Suprapubic skin (tissue), 4 donors: ENCODE results near the gene NBEAL1. TPM values are rescaled to one million over a fixed set of nuclear protein-coding genes. Genes with fewer than 3 reads are reported as not detected.

Experiments used
- DNase-seq, 2 donors: peaks; one replicate each; pipeline ENCODE4 v3.0.0-alpha.2; 2019; ENCODE audit warnings: low spot score in 2 of 2
- H3K27ac ChIP-seq: fragments of 200-600 bp; sonication (generic); one replicate; pipeline ENCODE4 v1.5.1; 2019
- H3K27me3 ChIP-seq: fragments of 200-600 bp; sonication (generic); one replicate; pipeline ENCODE4 v1.5.1; 2019
- H3K36me3 ChIP-seq: fragments of 200-600 bp; sonication (generic); one replicate; pipeline ENCODE4 v1.5.1; 2019
- H3K4me1 ChIP-seq: fragments of 200-600 bp; sonication (generic); one replicate; pipeline ENCODE4 v1.5.1; 2019
- H3K4me3 ChIP-seq: fragments of 200-600 bp; sonication (generic); one replicate; pipeline ENCODE4 v1.5.1; 2019; ENCODE audit warnings: mild to moderate bottlenecking
- H3K9me3 ChIP-seq: fragments of 200-600 bp; sonication (generic); one replicate; pipeline ENCODE4 v1.5.1; 2019
- EP300 ChIP-seq: sonication (generic); formaldehyde crosslinking; IDR thresholded peaks from one replicate; pipeline ENCODE4 v1.6.1; 2017; ENCODE audit warnings: antibody characterized with exemption
- POLR2A ChIP-seq, 2 donors: fragments of 450-650 bp; IDR thresholded peaks; one replicate each; pipeline ENCODE4 v1.6.1; 2017; ENCODE audit warnings: antibody characterized with exemption in 2 of 2, mild to moderate bottlenecking in 2 of 2, moderate library complexity in 2 of 2
- POLR2AphosphoS5 ChIP-seq, 3 donors: sonication (generic); formaldehyde crosslinking; IDR thresholded peaks; one replicate each; pipeline ENCODE4 v1.6.1; 2017; ENCODE audit warnings: antibody characterized with exemption in 3 of 3
- WGBS: methylation state at CpG from one replicate; pipeline ENCODE4 v1.1.5; 2018; 5-methylcytosine and 5-hydroxymethylcytosine counted together
- total RNA-seq, 4 donors: library from RNA; depleted of rRNA; stranded (reverse); fragments of >200 nt; gene quantifications; one replicate each; pipeline ENCODE4 v1.1.0, GENCODE V29; 2016
- TF ChIP-seq, protein P1 (sequence below), 2 donors: fragments of 200-600 bp in 1 of 2; fragments of 450-650 bp in 1 of 2; sonication (generic) in 1 of 2; IDR thresholded peaks; one replicate each; pipeline ENCODE4 v1.5.1; 2016 to 2019; ENCODE audit warnings: antibody characterized with exemption in 2 of 2, mild to moderate bottlenecking in 1 of 2, moderate library complexity in 1 of 2

The NBEAL1 gene
- total RNA-seq, 4 donors from 2014 or later: 21.1 to 46.8 (median 29.5) TPM

DNA sequence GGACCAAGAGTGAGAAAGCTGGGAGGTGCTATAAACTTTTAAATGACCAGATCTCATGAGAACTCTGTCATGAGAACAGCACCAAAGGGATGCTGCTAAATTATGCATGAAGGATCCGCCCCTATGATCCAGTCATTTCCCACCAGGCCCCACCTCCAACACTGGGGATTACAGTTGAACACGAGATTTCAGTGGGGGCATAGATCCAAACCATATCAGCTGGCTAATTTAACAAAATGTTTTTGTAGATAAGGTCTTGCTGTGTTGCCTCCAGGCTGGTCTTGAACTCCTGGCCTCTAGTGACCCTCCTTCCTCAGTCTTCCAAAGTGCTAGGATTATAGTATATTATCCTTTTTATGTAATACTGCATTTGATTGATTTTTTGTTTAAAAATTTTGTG is 56.0 kb downstream of the NBEAL1 start:
- H3K9me3 ChIP-seq: no peaks in the 10 kb centered on the region
- DNase-seq: no peak
- WGBS: 58% methylated on average over 2 of the region's 2 CpGs
- no peak overlapping the region for H3K27ac ChIP-seq
- no peaks in the 10 kb centered on the region for H3K27me3 ChIP-seq
- H3K4me1 ChIP-seq: no peaks in the 10 kb centered on the region
- TF ChIP-seq EP300 (no peak), POLR2A (IDR thresholded peaks at IDR 0.05) (no peak)
- TF ChIP-seq, protein P1, sequence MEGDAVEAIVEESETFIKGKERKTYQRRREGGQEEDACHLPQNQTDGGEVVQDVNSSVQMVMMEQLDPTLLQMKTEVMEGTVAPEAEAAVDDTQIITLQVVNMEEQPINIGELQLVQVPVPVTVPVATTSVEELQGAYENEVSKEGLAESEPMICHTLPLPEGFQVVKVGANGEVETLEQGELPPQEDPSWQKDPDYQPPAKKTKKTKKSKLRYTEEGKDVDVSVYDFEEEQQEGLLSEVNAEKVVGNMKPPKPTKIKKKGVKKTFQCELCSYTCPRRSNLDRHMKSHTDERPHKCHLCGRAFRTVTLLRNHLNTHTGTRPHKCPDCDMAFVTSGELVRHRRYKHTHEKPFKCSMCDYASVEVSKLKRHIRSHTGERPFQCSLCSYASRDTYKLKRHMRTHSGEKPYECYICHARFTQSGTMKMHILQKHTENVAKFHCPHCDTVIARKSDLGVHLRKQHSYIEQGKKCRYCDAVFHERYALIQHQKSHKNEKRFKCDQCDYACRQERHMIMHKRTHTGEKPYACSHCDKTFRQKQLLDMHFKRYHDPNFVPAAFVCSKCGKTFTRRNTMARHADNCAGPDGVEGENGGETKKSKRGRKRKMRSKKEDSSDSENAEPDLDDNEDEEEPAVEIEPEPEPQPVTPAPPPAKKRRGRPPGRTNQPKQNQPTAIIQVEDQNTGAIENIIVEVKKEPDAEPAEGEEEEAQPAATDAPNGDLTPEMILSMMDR (IDR thresholded peaks at IDR 0.05): no peak
- no peak overlapping the region for H3K4me3 ChIP-seq
- H3K36me3 ChIP-seq: peaks cover 36% of the 10 kb centered on the region

DNA sequence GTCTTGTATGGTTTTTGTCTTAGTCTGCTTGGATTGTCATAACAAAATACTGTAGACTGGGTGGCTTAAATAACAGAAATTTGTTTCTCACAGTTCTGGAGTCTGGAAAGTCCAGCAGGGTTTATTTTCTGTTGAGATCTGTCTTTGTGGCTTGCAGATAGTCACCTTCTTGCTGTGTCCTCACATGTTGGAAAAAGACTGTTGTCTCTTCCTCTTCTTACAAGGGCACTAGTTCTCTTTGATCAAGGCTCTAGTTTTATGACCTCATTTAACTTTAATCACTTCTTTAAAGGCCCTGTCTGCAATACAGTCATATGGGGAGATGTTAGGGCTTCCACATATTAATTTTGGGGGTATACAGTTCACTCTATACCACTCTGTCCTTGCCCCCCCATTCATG is 56.5 kb downstream of the NBEAL1 start:
- DNase-seq: no peak
- Histone ChIP-seq H3K36me3 (peaks cover 34% of the 10 kb centered on the region), H3K4me1 (no peaks in the 10 kb centered on the region), H3K4me3 (no peak overlapping the region), H3K27ac (no peak overlapping the region), H3K27me3 (no peaks in the 10 kb centered on the region), H3K9me3 (no peaks in the 10 kb centered on the region)
- TF ChIP-seq EP300 (no peak), POLR2AphosphoS5 (IDR thresholded peaks at IDR 0.05) (no peak), POLR2A (IDR thresholded peaks at IDR 0.05) (no peak)
- TF ChIP-seq, protein P1 (IDR thresholded peaks at IDR 0.05): no peak

DNA sequence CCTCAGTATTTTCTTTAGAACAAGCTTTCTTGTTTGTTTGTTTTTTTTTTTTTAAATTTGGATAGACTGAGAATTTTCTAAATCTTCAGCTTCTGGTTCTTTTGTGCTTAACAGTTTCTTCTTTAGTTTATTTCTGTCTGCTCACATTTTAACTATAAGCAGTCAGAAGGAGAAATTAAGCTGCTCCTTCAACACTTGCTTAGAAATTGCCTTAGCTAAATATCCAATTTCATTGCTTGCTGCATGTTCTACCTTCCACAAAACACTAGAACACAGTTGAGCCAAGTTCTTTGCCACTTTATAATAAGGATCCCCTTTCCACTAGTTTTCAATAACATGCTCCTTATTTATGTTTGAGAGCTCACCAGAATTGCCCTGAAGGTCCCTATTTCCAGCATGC is 57.7 kb downstream of the NBEAL1 start:
- Histone ChIP-seq H3K27me3 (no peaks in the 10 kb centered on the region), H3K27ac (no peak overlapping the region), H3K4me1 (no peaks in the 10 kb centered on the region), H3K4me3 (no peak overlapping the region), H3K9me3 (no peaks in the 10 kb centered on the region), H3K36me3 (peaks cover 29% of the 10 kb centered on the region)
- no peak for DNase-seq
- TF ChIP-seq EP300: no peak
- TF ChIP-seq, protein P1 (IDR thresholded peaks at IDR 0.05): no peak
- no peak for TF ChIP-seq POLR2A (IDR thresholded peaks at IDR 0.05)
- TF ChIP-seq POLR2AphosphoS5 (IDR thresholded peaks at IDR 0.05): no peak

DNA sequence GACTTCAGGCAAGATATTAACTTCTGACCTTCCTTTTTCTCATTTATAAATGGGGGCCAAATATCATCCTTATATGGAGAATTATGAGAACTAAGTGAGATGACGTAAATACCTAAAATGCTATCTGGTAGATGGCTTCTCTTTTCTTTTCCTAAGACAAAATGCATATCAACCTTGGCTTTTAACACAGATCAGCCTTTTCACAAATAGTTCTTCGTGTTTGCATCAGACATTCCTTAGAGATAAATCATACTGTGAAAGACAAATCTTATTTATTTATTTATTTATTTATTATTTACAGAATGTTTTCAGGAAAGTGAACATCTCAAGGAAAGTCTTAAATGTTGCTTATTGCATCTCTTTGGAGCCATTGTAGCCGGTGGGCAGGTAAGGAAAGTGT is 62.8 kb downstream of the NBEAL1 start:
- DNase-seq: no peak
- Histone ChIP-seq H3K27me3 (no peaks in the 10 kb centered on the region), H3K4me3 (no peak overlapping the region), H3K27ac (no peak overlapping the region), H3K9me3 (no peaks in the 10 kb centered on the region), H3K4me1 (no peaks in the 10 kb centered on the region), H3K36me3 (peaks cover 16% of the 10 kb centered on the region)
- WGBS: 80% methylated on average over 3 of the region's 3 CpGs
- TF ChIP-seq, protein P1 (IDR thresholded peaks at IDR 0.05): no peak
- TF ChIP-seq EP300 (no peak), POLR2AphosphoS5 (IDR thresholded peaks at IDR 0.05) (no peak), POLR2A (IDR thresholded peaks at IDR 0.05) (no peak)

DNA sequence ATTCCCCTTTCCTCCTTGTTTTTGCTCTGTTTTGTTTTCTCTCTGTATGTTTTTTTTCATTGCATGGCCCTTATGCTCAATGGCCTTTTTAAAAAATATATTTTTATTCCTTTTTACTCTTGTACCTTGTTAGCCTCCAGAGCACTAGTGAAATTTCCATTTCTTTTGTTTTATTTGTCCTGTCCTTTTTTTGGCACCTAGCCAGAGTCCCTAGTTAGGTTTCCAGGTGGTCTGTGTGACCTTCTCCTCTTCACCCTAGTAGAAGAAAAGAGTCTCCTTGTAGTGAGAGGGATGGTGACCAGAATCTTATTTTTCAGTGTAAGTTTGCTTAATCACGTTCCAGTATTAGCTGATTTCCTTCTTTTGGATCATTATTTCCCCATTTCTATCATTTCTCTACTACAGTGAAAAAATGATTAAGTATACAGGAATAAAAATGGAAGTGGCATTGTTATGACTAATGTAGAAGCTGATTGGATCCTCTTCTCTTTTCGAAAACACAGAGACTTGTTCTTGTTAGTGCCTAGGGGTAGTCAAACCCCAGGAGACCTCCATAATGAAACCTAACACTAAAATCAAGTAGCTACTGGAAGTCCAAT is 65.9 kb downstream of the NBEAL1 start:
- no peak for DNase-seq
- Histone ChIP-seq H3K4me1 (no peaks in the 10 kb centered on the region), H3K36me3 (peaks cover 24% of the 10 kb centered on the region), H3K27ac (no peak overlapping the region), H3K27me3 (no peaks in the 10 kb centered on the region), H3K4me3 (no peak overlapping the region), H3K9me3 (no peaks in the 10 kb centered on the region)
- TF ChIP-seq EP300 (no peak), POLR2A (IDR thresholded peaks at IDR 0.05) (no peak), POLR2AphosphoS5 (IDR thresholded peaks at IDR 0.05) (no peak)
- TF ChIP-seq, protein P1 (IDR thresholded peaks at IDR 0.05): no peak
- 95% methylated on average over 2 of the region's 2 CpGs for WGBS
